GM06990 (cell line): ENCODE results near the gene MXD3.
A peak's percentile ranks its signal among the peaks of the same experiment; 100 is the strongest.

ENCODE experiments used
- DNase-seq: peaks from one replicate; pipeline ENCODE4 v3.0.0-alpha.2; 2011; ENCODE audit not compliant: insufficient read length; ENCODE audit errors: extremely low read depth
- H3K27me3 ChIP-seq: replicated peaks from 2 replicates; pipeline ENCODE4 v1.6.0; 2011; ENCODE audit warnings: low read length; ENCODE audit not compliant: control insufficient read depth, insufficient read depth
- H3K36me3 ChIP-seq: 2 replicates; pipeline ENCODE4 v1.5.1; 2011; ENCODE audit warnings: low read length; ENCODE audit not compliant: control insufficient read depth, insufficient read depth
- H3K4me3 ChIP-seq: replicated peaks from 2 replicates; pipeline ENCODE4 v1.5.1; 2011; ENCODE audit warnings: low read depth, mild to moderate bottlenecking, control low read depth, low read length
- CTCF ChIP-seq: IDR thresholded peaks from 2 replicates; pipeline ENCODE4 v1.5.1; 2011; ENCODE audit warnings: low read length, control low read depth, mild to moderate bottlenecking, inconsistent platforms; ENCODE audit not compliant: insufficient read depth, poor library complexity, severe bottlenecking

The MXD3 gene

GRCh38 chr5:177320879-177321278 lies 9.2 kb upstream of the MXD3 start:
- H3K4me3 ChIP-seq: no peak overlapping the region
- H3K36me3 ChIP-seq: peaks cover 4% of the 10 kb centered on the region
- H3K27me3 ChIP-seq: no peaks in the 10 kb centered on the region
- no peak for TF ChIP-seq CTCF
- DNase-seq: no peak

GRCh38 chr5:177319913-177320588 lies 8.4 kb upstream of the MXD3 start:
- no peak for TF ChIP-seq CTCF
- no peaks in the 10 kb centered on the region for H3K27me3 ChIP-seq
- H3K4me3 ChIP-seq: no peak overlapping the region
- peaks cover 4% of the 10 kb centered on the region for H3K36me3 ChIP-seq
- DNase-seq: no peak

GRCh38 chr5:177317959-177318377 lies 6.3 kb upstream of the MXD3 start:
- Histone ChIP-seq H3K4me3 (no peak overlapping the region), H3K36me3 (peaks cover 2% of the 10 kb centered on the region), H3K27me3 (no peaks in the 10 kb centered on the region)
- peak; percentile 84 for TF ChIP-seq CTCF
- no peak for DNase-seq

- no peak overlapping the region for H3K4me3 ChIP-seq
- peaks cover 2% of the 10 kb centered on the region for H3K36me3 ChIP-seq
- TF ChIP-seq CTCF: no peak
- no peaks in the 10 kb centered on the region for H3K27me3 ChIP-seq
- DNase-seq: no peak
Observed at GRCh38 chr5:177316005-177316404, 4.3 kb upstream of the MXD3 start.

GRCh38 chr5:177315411-177315810 lies 3.7 kb upstream of the MXD3 start:
- TF ChIP-seq CTCF: no peak
- Histone ChIP-seq H3K27me3 (no peaks in the 10 kb centered on the region), H3K4me3 (no peak overlapping the region), H3K36me3 (peaks cover 2% of the 10 kb centered on the region; the same call in 1 of the 2 replicates)
- DNase-seq: no peak
